SKM-1 treated with dmso at 0.1 percent for 144 hours (cell line): ENCODE results near the gene CNP.
"Not testable (repeated sequence)": the region's sequence is repeated elsewhere in the genome, so short reads cannot be mapped to it uniquely, and the experiment has no call there.

Experiments used
- DNase-seq: peaks from one replicate; lab custom pipeline; 2025; ENCODE audit not compliant: unreplicated experiment; lab: John Stamatoyannopoulos, UW

The CNP gene

GRCh38 chr17:42002175-42002791 lies 35.7 kb downstream of the CNP start:
- no peak for DNase-seq

DNA sequence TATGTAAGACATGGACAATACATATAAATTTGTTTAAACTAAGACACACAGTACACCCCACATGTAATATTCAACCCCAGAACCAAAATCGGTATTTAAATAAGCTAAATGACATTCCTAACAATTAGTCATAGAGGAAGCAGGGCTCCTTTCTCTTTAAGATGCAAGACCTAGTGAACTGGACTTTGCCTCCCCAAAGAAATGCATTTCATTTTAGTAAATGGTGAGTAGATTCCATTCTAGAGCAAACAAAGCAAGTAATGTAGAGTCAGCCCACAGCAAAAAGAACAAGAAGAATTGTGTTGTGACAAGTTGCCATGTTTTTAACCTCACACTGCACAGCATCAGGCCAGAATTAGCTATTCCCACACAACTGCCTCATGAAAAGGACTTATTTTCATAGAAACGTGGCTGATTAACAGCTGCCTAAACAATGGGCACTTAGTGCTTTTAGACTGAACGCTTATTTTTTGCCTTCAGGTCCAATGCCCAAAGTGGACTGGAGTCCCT lies 36.3 kb downstream of the CNP start:
- no peak for DNase-seq

GRCh38 chr17:42005166-42005565 lies 38.6 kb downstream of the CNP start:
- no peak for DNase-seq

DNA sequence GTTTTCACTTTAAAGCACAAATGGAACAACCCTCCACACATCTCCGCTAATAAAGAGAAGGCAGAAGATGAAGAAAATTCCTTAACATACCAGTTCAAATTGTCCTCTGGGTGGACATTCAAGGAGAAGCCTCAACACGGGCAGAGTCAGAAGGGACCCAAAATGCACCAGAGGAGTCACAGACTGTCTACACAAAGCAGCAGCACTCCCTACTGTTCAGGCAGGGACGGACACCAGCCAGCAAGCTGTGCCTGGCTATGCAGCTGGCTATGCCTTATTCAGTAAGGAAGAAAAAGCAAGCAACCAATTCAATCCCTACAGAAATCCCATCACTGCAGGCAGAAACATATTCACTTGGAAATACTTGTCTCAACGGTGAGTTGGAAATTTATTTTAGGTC lies 42.6 kb downstream of the CNP start:
- DNase-seq = no peak

- DNase-seq = not testable (repeated sequence)
Measured at GRCh38 chr17:42010266-42010680, 43.7 kb downstream of the CNP start.

DNA sequence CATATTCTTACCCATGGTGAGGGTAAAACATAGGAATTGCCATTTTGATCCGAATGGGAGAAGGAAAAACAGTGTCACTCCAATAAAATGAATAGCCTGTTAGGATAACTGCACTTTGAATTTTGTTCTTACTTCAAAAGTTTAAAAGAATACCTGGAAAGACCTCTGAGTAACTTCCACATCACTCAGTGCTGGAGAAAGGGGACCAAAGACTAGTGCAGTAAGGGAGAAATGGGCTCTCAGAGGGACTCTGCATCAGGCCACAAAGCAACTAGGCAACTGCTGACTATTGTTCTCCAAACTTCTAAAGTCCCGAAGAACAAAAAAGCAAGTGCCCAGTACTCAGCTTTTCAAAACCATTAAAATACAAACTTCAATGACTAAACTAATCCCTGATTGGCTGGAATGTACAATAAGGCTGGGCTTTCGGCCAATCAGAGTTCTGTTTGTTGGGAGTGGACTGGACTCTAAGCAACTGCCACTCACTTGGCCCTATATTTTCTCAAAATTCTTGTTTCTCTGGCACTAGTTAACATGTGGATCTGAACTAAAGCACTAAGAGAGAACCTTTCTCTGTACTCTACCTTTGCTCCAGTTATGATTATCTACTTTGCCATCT lies 44.4 kb downstream of the CNP start:
- no peak for DNase-seq

DNA sequence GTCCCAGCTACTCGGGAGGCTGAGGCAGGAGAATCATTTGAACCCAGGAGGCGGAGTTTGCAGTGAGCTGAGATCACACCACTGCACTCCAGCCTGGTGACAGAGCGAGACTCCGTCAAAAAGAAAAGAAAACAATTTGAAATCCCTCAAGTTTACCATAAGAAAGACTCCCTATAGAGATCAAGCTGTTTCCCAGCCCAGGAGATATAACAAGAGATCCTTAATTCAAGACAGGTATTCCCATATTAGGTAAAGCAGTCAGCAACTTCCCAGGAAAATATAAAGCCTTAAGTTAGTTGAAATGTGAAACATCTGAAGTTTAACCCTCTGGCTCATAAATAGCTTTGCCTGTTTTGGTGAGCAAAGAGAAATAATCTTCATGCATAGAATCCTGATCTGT lies 45.8 kb downstream of the CNP start:
- DNase-seq = not testable (repeated sequence)

GRCh38 chr17:42013740-42014139 lies 47.1 kb downstream of the CNP start:
- not testable (repeated sequence) for DNase-seq

DNA sequence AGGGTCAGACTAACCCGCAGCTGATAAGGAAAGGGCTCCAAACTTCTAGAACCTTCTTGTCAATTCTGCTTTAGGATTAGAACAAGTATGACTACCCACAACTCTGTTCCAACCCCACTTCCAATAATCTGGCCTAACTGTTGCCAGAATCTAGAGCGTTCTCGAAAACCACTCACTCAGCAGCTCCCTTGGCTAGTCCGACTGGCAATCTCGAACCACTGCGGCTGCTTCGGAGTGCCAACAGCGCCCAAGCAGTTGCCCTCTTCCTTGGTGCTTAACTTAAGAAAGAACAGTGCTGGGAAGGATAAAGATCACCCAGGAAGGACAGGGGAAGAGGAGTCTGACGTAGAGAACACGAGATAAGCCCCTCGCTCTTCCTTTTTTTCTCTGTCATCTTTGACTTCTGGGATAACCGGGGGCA lies 49.8 kb downstream of the CNP start:
- no peak for DNase-seq

GRCh38 chr17:42016941-42017865 lies 50.6 kb downstream of the CNP start, which contains the start of gene DNAJC7:
TSS of gene DNAJC7 (minus strand) at chr17:42017439. CDS start at chr17:42017416, 23 bp downstream.
- DNase-seq = peak; percentile 88

DNA sequence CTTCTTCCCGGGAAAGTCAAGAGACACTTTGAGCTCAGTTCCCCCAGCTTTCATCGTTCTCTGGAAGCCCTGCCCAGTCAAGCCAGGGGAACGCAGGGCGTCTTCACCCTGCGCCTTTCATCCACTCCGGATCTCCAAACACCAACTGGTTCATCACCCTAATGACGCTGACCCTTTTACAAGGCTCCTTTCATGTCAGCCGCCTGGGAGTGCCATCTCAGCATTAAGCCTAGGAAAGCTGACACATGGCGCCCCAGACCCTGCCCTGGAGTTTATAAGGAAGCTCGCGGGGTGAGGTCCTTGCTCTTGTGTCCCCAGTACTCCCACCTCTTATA lies 51.2 kb downstream of the CNP start:
- no peak for DNase-seq

GRCh38 chr17:42018339-42018738 lies 51.7 kb downstream of the CNP start:
- DNase-seq = no peak

- no peak for DNase-seq
Measured at GRCh38 chr17:42018988-42019387, 52.4 kb downstream of the CNP start.

- DNase-seq = peak; percentile 91
Measured at GRCh38 chr17:42019509-42020404, 53.2 kb downstream of the CNP start, which contains the start of gene NKIRAS2. TSS of gene NKIRAS2 (plus strand) at chr17:42020090. CDS start at chr17:42021578, 1,488 bp downstream.

- not testable (repeated sequence) for DNase-seq
Measured at GRCh38 chr17:42020845-42021244, 54.2 kb downstream of the CNP start.

DNA sequence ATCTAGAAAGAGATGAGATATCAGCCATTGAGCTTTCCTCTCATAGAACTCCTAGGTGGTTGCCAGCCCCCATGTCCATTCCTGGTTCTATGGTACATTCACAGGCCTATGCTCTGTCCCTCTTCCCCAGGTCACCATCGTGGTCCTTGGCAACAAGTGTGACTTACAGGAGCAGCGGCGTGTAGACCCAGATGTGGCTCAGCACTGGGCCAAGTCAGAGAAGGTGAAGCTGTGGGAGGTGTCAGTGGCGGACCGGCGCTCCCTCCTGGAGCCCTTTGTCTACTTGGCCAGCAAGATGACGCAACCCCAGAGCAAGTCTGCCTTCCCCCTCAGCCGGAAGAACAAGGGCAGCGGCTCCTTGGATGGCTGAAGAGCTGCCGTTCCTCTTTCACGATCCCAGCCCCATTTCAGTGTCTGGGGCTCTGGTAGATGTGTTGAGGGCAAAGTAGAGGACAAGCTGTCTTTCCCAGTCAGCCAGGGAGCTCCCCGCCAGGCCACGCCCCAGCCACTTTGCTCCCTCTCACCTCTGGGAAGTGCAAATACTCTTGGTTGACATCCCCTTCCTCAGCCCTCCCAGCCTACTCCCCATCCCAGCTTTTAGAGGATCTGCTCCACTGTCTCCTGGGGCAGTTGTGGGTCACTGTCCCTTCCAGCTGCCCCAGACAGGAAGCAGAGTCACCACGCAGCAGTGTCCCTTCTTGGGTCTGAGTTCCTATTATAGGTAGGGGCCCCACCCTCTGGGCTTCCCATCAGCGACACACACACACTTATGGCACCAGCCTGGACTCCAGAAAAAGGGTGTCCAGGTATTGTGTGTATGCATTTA lies 57.1 kb downstream of the CNP start:
- DNase-seq = peak; percentile 87

- no peak for DNase-seq
Measured at GRCh38 chr17:42025191-42025579, 58.6 kb downstream of the CNP start.

- DNase-seq = no peak
Measured at GRCh38 chr17:42025936-42026335, 59.3 kb downstream of the CNP start.

- no peak for DNase-seq
Measured at GRCh38 chr17:42026857-42027589, 60.4 kb downstream of the CNP start.
